Thoracic aorta (tissue), 2 donors: ENCODE data around the gene HOXB8. TPM values are rescaled to one million over a fixed set of nuclear protein-coding genes. Genes with fewer than 3 reads are reported as not detected.

ENCODE experiments used
- ATAC-seq: fragments of 150-250 bp; one replicate; pipeline ENCODE4 v1.8.0; 2017; ENCODE audit warnings: low read depth; ENCODE audit not compliant: insufficient number of reproducible peaks, low FRiP score
- DNase-seq: peaks from one replicate; pipeline ENCODE4 v3.0.0-alpha.2; 2020; ENCODE audit warnings: low spot score
- H3K27ac ChIP-seq, 2 donors: fragments of 200-600 bp; sonication (generic); 1 replicate in 1 of 2; 2 replicates in 1 of 2; pipeline ENCODE4 v1.5.1; 2016; ENCODE audit warnings: mild to moderate bottlenecking in 2 of 2, moderate library complexity in 2 of 2
- H3K27me3 ChIP-seq: fragments of 200-600 bp; sonication (generic); replicated peaks from 2 replicates; pipeline ENCODE4 v1.6.0; 2016; ENCODE audit warnings: mild to moderate bottlenecking; ENCODE audit not compliant: insufficient read depth
- H3K36me3 ChIP-seq: fragments of 200-600 bp; sonication (generic); one replicate; pipeline ENCODE4 v1.5.1; 2016
- H3K4me1 ChIP-seq, 2 donors: fragments of 200-600 bp; sonication (generic); 1 replicate in 1 of 2; 2 replicates in 1 of 2; pipeline versions ENCODE4 v1.5.1 to v1.6.0; 2016; ENCODE audit warnings: low read depth in 2 of 2, mild to moderate bottlenecking in 1 of 2; ENCODE audit not compliant: control insufficient read depth in 1 of 2
- H3K4me3 ChIP-seq: fragments of 200-600 bp; sonication (generic); 2 replicates; pipeline ENCODE4 v1.5.1; 2016; ENCODE audit warnings: mild to moderate bottlenecking
- H3K9me3 ChIP-seq: fragments of 200-600 bp; sonication (generic); 2 replicates; pipeline ENCODE4 v1.5.1; 2016
- CTCF ChIP-seq: fragments of 200-600 bp; sonication (generic); IDR thresholded peaks from one replicate; pipeline ENCODE4 v1.5.1; 2019; ENCODE audit warnings: antibody characterized with exemption
- total RNA-seq, 2 donors: library from RNA; depleted of rRNA; stranded (reverse); fragments of >200 nt; gene quantifications; one replicate each; pipeline versions ENCODE4 v1.1.0 to v1.2.3, GENCODE V29; 2016

HOXB8 gene
- total RNA-seq, 2 donors from 2014 or later: 1.4 TPM; not detected in 1

GRCh38 chr17:48636177-48637018 is 21.3 kb upstream of the HOXB8 start:
- Histone ChIP-seq H3K4me3 (no peak overlapping the region), H3K9me3 (no peaks in the 10 kb centered on the region), H3K27me3 (peaks cover 41% of the 10 kb centered on the region), H3K36me3 (no peaks in the 10 kb centered on the region), H3K27ac (no peak overlapping the region), H3K4me1 (no peaks in the 10 kb centered on the region)
- TF ChIP-seq CTCF: peak; percentile 49
- ATAC-seq: no peak
- DNase-seq: no peak

- no peaks in the 10 kb centered on the region for H3K4me1 ChIP-seq
- no peaks in the 10 kb centered on the region for H3K9me3 ChIP-seq
- ATAC-seq (no peak), DNase-seq (no peak)
- no peak for TF ChIP-seq CTCF
- no peak overlapping the region for H3K27ac ChIP-seq
- H3K4me3 ChIP-seq: no peak overlapping the region
- peaks cover 49% of the 10 kb centered on the region for H3K27me3 ChIP-seq
- H3K36me3 ChIP-seq: no peaks in the 10 kb centered on the region
Observed at GRCh38 chr17:48634493-48635208, 19.6 kb upstream of the HOXB8 start.

- no peak for DNase-seq
- H3K27me3 ChIP-seq: peaks cover 49% of the 10 kb centered on the region
- no peaks in the 10 kb centered on the region for H3K36me3 ChIP-seq
- H3K9me3 ChIP-seq: no peaks in the 10 kb centered on the region
- no peaks in the 10 kb centered on the region for H3K4me1 ChIP-seq
- no peak overlapping the region for H3K27ac ChIP-seq
- H3K4me3 ChIP-seq: no peak overlapping the region
- TF ChIP-seq CTCF: no peak
- ATAC-seq: no peak
Observed at GRCh38 chr17:48633266-48633677, 18.2 kb upstream of the HOXB8 start.

- peaks cover 53% of the 10 kb centered on the region for H3K27me3 ChIP-seq
- no peak for ATAC-seq
Observed at GRCh38 chr17:48632579-48633265, 17.6 kb upstream of the HOXB8 start.

More at GRCh38 chr17:48632579-48633265, 17.6 kb upstream of the HOXB8 start:
- no peak overlapping the region for H3K27ac ChIP-seq
- H3K36me3 ChIP-seq: no peaks in the 10 kb centered on the region
- H3K4me3 ChIP-seq: no peak overlapping the region
- no peaks in the 10 kb centered on the region for H3K9me3 ChIP-seq
- no peak for DNase-seq
- H3K4me1 ChIP-seq: no peaks in the 10 kb centered on the region
- no peak for TF ChIP-seq CTCF
